Neuronal stem cell (in vitro differentiated cells): Measurements from ENCODE around the gene ITGBL1.
A peak's percentile ranks its signal among the peaks of the same experiment; 100 is the strongest.

Experiments used
- DNase-seq: peaks from one replicate; pipeline ENCODE4 v3.0.0-alpha.2; 2013; ENCODE audit warnings: low spot score
- H2AFZ ChIP-seq: one replicate; pipeline ENCODE4 v1.6.1; 2013; ENCODE audit warnings: mild to moderate bottlenecking, low read length, inconsistent platforms
- H2AK5ac ChIP-seq: 2 replicates; pipeline ENCODE4 v1.6.1; 2013; ENCODE audit warnings: low read depth, mild to moderate bottlenecking, inconsistent platforms, low read length, moderate library complexity, mixed read lengths
- H2BK120ac ChIP-seq: 2 replicates; pipeline ENCODE4 v1.6.1; 2013; ENCODE audit warnings: low read depth, mild to moderate bottlenecking, inconsistent platforms, low read length, moderate library complexity, mixed read lengths
- H2BK12ac ChIP-seq: one replicate; pipeline ENCODE4 v1.6.1; 2013; ENCODE audit warnings: low read length, inconsistent platforms
- H2BK15ac ChIP-seq: 2 replicates; pipeline ENCODE4 v1.6.1; 2013; ENCODE audit warnings: mild to moderate bottlenecking, low read length, inconsistent platforms, mixed read lengths
- H2BK5ac ChIP-seq: one replicate; pipeline ENCODE4 v1.6.1; 2013; ENCODE audit warnings: inconsistent platforms, mild to moderate bottlenecking, low read length, moderate library complexity
- H3K14ac ChIP-seq: one replicate; pipeline ENCODE4 v1.6.1; 2013; ENCODE audit warnings: low read length, inconsistent platforms
- H3K18ac ChIP-seq: 2 replicates; pipeline ENCODE4 v1.6.1; 2013; ENCODE audit warnings: low read length, inconsistent platforms
- H3K23ac ChIP-seq: 2 replicates; pipeline ENCODE4 v1.6.1; 2013; ENCODE audit warnings: low read depth, mild to moderate bottlenecking, mixed read lengths, low read length, inconsistent platforms; ENCODE audit not compliant: poor library complexity
- H3K27ac ChIP-seq: replicated peaks from 3 replicates; pipeline ENCODE4 v1.5.1; 2013; ENCODE audit warnings: low read length, inconsistent platforms
- H3K27me3 ChIP-seq, 3 experiments: 2 replicates each; pipeline ENCODE4 v1.6.1; 2013; ENCODE audit warnings: low read length in 3 of 3, mild to moderate bottlenecking in 2 of 3, inconsistent platforms in 1 of 3, low read depth in 1 of 3, mixed read lengths in 1 of 3, moderate library complexity in 1 of 3; ENCODE audit not compliant: control insufficient read depth in 3 of 3, insufficient read depth in 3 of 3
- H3K36me3 ChIP-seq, 2 donors: replicated peaks in 1 of 2; 2 replicates each; pipeline ENCODE4 v1.6.1; 2013; ENCODE audit warnings: low read length in 2 of 2; ENCODE audit not compliant: control insufficient read depth in 2 of 2, insufficient read depth in 2 of 2
- H3K4ac ChIP-seq: 2 replicates; pipeline ENCODE4 v1.6.1; 2013; ENCODE audit warnings: inconsistent platforms, mild to moderate bottlenecking, low read length, moderate library complexity
- H3K4me1 ChIP-seq, 2 donors: 1 replicate in 1 of 2; 2 replicates in 1 of 2; pipeline ENCODE4 v1.6.1; 2013; ENCODE audit warnings: low read length in 2 of 2, low read depth in 1 of 2; ENCODE audit not compliant: control insufficient read depth in 2 of 2, insufficient read depth in 1 of 2
- H3K4me2 ChIP-seq: one replicate; pipeline ENCODE4 v1.6.1; 2013; ENCODE audit warnings: mild to moderate bottlenecking, low read length, inconsistent platforms; ENCODE audit not compliant: insufficient read depth, poor library complexity, severe bottlenecking
- H3K4me3 ChIP-seq, 2 donors: 2 replicates each; pipeline ENCODE4 v1.5.1; 2013; ENCODE audit warnings: low read length in 2 of 2, mild to moderate bottlenecking in 2 of 2, inconsistent platforms in 1 of 2, moderate library complexity in 1 of 2
- H3K79me1 ChIP-seq: one replicate; pipeline ENCODE4 v1.6.1; 2013; ENCODE audit warnings: low read depth, mild to moderate bottlenecking, inconsistent platforms, low read length, moderate library complexity
- H3K9ac ChIP-seq: one replicate; pipeline ENCODE4 v1.6.1; 2013; ENCODE audit warnings: mild to moderate bottlenecking, low read depth, low read length, inconsistent platforms; ENCODE audit not compliant: poor library complexity
- H3K9me3 ChIP-seq, 2 donors: replicated peaks in 1 of 2; 2 replicates each; pipeline versions ENCODE3 to v1.6.1; 2013; ENCODE audit warnings: low read length in 2 of 2, mild to moderate bottlenecking in 2 of 2, inconsistent platforms in 1 of 2, low read depth in 1 of 2, mixed read lengths in 1 of 2, moderate library complexity in 1 of 2; ENCODE audit not compliant: control insufficient read depth in 2 of 2, insufficient read depth in 1 of 2
- H4K8ac ChIP-seq: one replicate; pipeline ENCODE4 v1.6.1; 2013; ENCODE audit warnings: low read depth, mild to moderate bottlenecking, inconsistent platforms, low read length, moderate library complexity
- H4K91ac ChIP-seq: one replicate; pipeline ENCODE4 v1.6.1; 2013; ENCODE audit warnings: low read length, low read depth, mild to moderate bottlenecking, inconsistent platforms; ENCODE audit not compliant: poor library complexity
- WGBS, 2 donors: extraction: QIAGEN DNeasy Blood & Tissue Kit; methylation state at CpG; one replicate each; pipeline ENCODE4 v1.1.7; 2013; ENCODE audit warnings: missing lambda C conversion rate in 2 of 2, mixed read lengths in 1 of 2; ENCODE audit not compliant: insufficient read length in 2 of 2, insufficient replicate concordance in 1 of 2; ENCODE audit errors: extremely low coverage in 2 of 2; 5-methylcytosine and 5-hydroxymethylcytosine counted together

Gene ITGBL1

DNA sequence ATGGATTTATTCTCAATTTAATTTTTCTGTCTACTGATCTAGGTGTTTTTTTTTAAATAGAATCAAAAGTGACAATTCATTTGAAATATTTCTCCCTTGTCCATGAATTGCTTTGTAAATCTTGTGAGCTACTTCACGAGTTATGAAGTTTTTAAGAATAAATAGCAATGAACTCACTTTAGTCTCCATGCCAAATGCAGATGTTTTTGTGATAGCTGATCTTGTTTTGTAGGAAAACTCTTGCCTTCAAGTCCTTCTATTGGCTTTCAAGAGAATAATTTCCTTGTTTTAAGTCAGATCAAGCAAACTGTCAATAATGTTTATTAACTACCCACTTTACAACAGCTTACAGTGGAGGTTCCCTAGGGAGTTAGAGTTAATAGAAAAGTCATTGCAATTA is 99.8 kb downstream of the ITGBL1 start:
- Histone ChIP-seq H3K79me1 (no peaks in the 10 kb centered on the region), H3K27me3 (no peaks in the 10 kb centered on the region), H3K4me1 (no peaks in the 10 kb centered on the region), H3K18ac (no peak overlapping the region), H2BK15ac (no peak overlapping the region), H2AFZ (no peak overlapping the region), H3K14ac (no peak overlapping the region), H3K23ac (no peak overlapping the region), H3K27ac (no peak overlapping the region), H3K4me2 (no peak overlapping the region), H2BK5ac (no peak overlapping the region), H3K4me3 (no peak overlapping the region), H2BK12ac (no peak overlapping the region), H2AK5ac (no peak overlapping the region), H4K91ac (no peak overlapping the region), H3K9me3 (no peaks in the 10 kb centered on the region), H3K4ac (no peak overlapping the region), H3K9ac (no peak overlapping the region), H3K36me3 (no peaks in the 10 kb centered on the region), H4K8ac (no peak overlapping the region), H2BK120ac (no peak overlapping the region)
- WGBS, 2 donors: no CpG with 5 or more reads among the region's 1 CpG
- DNase-seq: no peak

DNA sequence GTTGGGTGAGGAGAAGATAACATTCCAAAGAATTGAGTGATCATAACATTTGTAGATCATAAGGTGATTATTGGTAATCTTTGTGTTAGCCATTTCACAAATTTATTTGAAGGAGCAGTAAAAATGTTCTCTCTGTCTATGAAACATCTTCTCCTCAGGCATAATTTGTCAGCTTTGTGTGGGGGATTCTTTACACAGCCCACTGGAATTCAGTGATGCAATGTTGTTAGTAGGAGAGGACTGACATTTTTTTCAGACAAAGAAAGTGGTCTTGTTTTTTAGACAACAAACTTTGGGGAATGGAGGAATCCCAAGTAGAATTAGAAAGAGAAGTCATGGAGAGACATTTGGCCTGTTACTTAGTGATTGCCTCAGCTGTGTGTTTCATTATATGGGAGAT is 100.3 kb downstream of the ITGBL1 start:
- Histone ChIP-seq H2AK5ac (no peak overlapping the region), H3K27me3 (no peaks in the 10 kb centered on the region), H3K27ac (no peak overlapping the region), H2BK12ac (no peak overlapping the region), H3K23ac (no peak overlapping the region), H3K4me2 (no peak overlapping the region), H2AFZ (peak overlapping the region; percentile 52), H4K8ac (no peak overlapping the region), H4K91ac (no peak overlapping the region), H3K79me1 (no peaks in the 10 kb centered on the region), H2BK120ac (no peak overlapping the region), H3K4me3 (no peak overlapping the region), H3K4ac (no peak overlapping the region), H3K9me3 (no peaks in the 10 kb centered on the region), H3K36me3 (no peaks in the 10 kb centered on the region), H2BK5ac (no peak overlapping the region), H3K18ac (no peak overlapping the region), H3K4me1 (no peaks in the 10 kb centered on the region), H2BK15ac (no peak overlapping the region), H3K9ac (no peak overlapping the region), H3K14ac (no peak overlapping the region)
- no peak for DNase-seq

DNA sequence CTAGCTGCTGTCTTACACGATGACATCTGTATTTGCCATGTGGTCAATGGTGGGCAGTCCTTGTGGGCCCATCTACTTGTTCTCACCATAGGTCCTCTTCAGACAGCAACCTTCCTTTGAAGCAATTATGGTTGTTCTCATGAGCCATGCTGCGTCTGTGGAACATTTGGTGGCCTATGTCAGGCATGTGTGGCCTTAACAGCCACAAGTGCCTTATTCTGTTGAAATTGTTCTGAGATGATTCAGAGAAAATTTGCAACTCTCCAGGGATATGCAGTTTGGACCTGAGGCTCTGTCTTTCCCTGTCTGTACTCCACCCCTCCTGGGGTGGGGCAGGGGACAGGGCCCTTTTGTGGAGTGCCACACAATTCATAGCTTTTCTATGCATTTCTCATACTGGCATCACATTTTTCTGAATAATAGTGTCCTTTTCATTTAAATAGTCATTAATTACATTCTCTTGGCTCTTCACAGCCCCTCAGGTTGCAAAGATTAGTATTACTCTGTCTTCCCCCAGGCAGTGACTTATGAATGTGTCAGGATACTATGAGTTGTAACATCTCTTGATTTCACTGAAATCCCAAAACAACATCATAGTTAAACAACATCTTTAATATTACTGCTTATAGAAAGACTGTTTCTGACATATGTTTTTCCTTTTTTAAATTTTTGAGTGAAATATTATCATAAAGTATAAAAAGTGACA is 102.1 kb downstream of the ITGBL1 start:
- WGBS, 2 donors: no CpG with 5 or more reads among the region's 2 CpGs
- Histone ChIP-seq H4K8ac (no peak overlapping the region), H2BK120ac (no peak overlapping the region), H3K9ac (no peak overlapping the region), H2AFZ (no peak overlapping the region), H3K36me3 (no peaks in the 10 kb centered on the region), H4K91ac (no peak overlapping the region), H3K23ac (no peak overlapping the region), H3K4ac (no peak overlapping the region), H2BK15ac (no peak overlapping the region), H3K27ac (no peak overlapping the region), H3K4me2 (no peak overlapping the region), H3K4me1 (no peaks in the 10 kb centered on the region), H2BK12ac (no peak overlapping the region), H3K14ac (no peak overlapping the region), H3K18ac (no peak overlapping the region), H3K27me3 (no peaks in the 10 kb centered on the region), H2BK5ac (no peak overlapping the region), H3K9me3 (no peaks in the 10 kb centered on the region), H3K4me3 (no peak overlapping the region), H3K79me1 (no peaks in the 10 kb centered on the region), H2AK5ac (no peak overlapping the region)
- no peak for DNase-seq

DNA sequence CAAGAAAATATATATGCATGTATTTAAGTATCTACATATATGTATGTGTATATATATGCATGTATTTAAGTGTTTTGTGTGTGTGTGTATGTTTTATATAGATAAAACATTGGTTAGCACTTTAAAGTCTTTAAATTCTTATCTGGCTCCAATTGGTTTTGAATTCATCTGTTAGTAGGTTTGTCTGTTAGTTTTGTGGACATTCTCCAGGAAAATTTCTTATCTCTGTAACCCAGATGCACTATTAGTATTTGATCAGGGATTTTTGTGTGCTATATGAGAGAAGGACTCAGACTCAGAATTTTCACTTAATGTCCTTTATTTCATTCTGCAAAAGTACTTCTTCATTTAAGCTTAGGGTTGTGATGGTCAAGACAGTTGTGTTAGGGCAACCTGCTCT is 103.1 kb downstream of the ITGBL1 start:
- no peak for DNase-seq
- Histone ChIP-seq H3K14ac (no peak overlapping the region), H3K4me2 (no peak overlapping the region), H3K9ac (no peak overlapping the region), H3K23ac (no peak overlapping the region), H3K9me3 (no peaks in the 10 kb centered on the region), H3K4ac (no peak overlapping the region), H2BK15ac (no peak overlapping the region), H3K27me3 (no peaks in the 10 kb centered on the region), H3K27ac (no peak overlapping the region), H2AK5ac (no peak overlapping the region), H2BK12ac (no peak overlapping the region), H3K18ac (no peak overlapping the region), H3K36me3 (no peaks in the 10 kb centered on the region), H4K91ac (no peak overlapping the region), H3K4me3 (no peak overlapping the region), H3K4me1 (no peaks in the 10 kb centered on the region), H2AFZ (no peak overlapping the region), H4K8ac (no peak overlapping the region), H2BK120ac (no peak overlapping the region), H3K79me1 (no peaks in the 10 kb centered on the region), H2BK5ac (no peak overlapping the region)
